Activated CD4-positive, alpha-beta T cell treated with anti-CD3 and anti-CD28 coated beads, Interleukin-2, amount 10 ng/mL, durations not matched to agents 24 days and 14 days (primary cell): Measurements from ENCODE around the gene TRDN. TPM values are rescaled to one million over a fixed set of nuclear protein-coding genes. Genes with fewer than 3 reads are reported as not detected.

Experiments
- DNase-seq: peaks from one replicate; pipeline ENCODE4 v3.0.0; 2022
- H3K27ac Mint-ChIP-seq: one replicate; pipeline ENCODE4 v1.8.0; 2022; ENCODE audit warnings: mild to moderate bottlenecking, mixed read lengths
- H3K27me3 Mint-ChIP-seq: one replicate; pipeline ENCODE4 v1.8.0; 2022; ENCODE audit warnings: mixed read lengths
- H3K36me3 Mint-ChIP-seq: one replicate; pipeline ENCODE4 v1.8.0; 2022; ENCODE audit warnings: low read depth, mild to moderate bottlenecking, mixed read lengths
- H3K4me1 Mint-ChIP-seq: one replicate; pipeline ENCODE4 v1.8.0; 2021; ENCODE audit warnings: mixed read lengths
- H3K4me3 Mint-ChIP-seq: one replicate; pipeline ENCODE4 v1.8.0; 2022; ENCODE audit warnings: mild to moderate bottlenecking, moderate library complexity, mixed read lengths
- H3K9me3 Mint-ChIP-seq: one replicate; pipeline ENCODE4 v1.8.0; 2021; ENCODE audit warnings: mixed read lengths
- intact Hi-C: fragments of 100-400 bp; cut with micrococcal nuclease; formaldehyde crosslinking; loops from one replicate; pipeline ENCODE4 v1.15.1; 2023
- total RNA-seq: library from RNA; stranded (reverse); gene quantifications from 2 replicates; pipeline ENCODE4 v1.2.3, GENCODE V29; 2022

Gene TRDN
- total RNA-seq, 1 donor from 2014 or later, result not detected

DNA sequence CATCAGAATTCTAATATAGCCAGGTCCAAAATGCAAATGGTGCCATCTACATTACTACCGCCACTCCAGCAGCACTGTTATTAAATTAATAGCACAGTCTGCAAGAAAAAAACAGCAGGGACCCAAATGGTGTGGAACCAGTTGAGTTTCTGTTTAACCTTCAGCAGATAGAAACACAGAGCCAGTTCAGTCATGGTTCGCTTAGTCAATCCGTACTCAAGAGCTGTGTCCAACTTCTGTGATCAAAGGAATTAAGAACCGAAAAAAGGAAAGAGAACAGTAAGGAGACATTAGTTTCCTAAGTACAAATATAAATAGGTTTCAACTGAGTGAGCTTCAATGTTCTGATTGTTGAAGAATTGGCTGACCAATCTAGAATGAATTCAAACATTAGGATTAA, 107.7 kb downstream of the TRDN start:
- intact Hi-C loops, result no loop called here
- Mint-ChIP-seq H3K4me1 (no peaks in the 10 kb centered on the region), H3K27ac (no peak overlapping the region), H3K36me3 (no peaks in the 10 kb centered on the region), H3K9me3 (no peaks in the 10 kb centered on the region), H3K4me3 (no peak overlapping the region), H3K27me3 (no peaks in the 10 kb centered on the region)
- no peak for DNase-seq

DNA sequence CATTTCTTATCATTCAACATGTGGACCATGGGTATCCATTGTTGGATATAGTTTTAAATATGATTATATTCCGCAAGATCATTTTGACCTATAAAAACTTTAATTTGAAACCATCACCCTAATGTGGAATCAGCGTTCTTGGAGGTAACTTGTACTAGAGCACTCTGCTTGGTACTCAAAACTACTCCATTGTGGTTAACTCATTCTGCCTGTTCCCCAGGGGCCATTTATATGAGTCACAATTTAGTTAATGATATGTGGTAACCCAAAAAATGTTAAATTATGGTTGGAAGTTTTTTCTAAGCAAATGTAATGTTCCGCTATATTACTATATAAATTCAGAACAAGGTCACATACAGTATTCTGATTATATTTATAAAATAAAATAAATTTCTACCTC, 109.3 kb downstream of the TRDN start:
- intact Hi-C loops, result no loop called here
- H3K4me3 Mint-ChIP-seq, result no peak overlapping the region

DNA sequence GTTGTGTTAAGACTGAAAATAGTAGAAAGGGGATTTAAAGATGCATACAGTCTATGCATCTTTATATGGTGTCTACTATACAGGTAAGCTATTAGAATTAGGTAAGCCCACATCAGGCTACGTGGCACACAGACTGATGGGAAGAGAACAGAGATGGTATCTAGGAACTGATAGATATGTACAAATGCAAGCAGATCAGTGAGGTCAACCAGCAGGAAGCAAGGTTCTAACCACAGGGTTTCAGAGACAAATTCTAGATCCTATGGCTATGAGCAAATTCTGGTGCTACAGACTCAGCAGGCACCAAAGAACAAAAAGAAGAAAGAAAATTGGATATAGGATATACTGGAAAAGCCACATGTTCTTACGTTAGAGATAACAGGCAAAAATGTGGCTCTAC, 110.6 kb downstream of the TRDN start:
- no peaks in the 10 kb centered on the region for H3K4me1 Mint-ChIP-seq
- intact Hi-C loops, result no loop called here
- H3K9me3 Mint-ChIP-seq, result no peaks in the 10 kb centered on the region
- no peaks in the 10 kb centered on the region for H3K36me3 Mint-ChIP-seq
- no peak for DNase-seq
- H3K27ac Mint-ChIP-seq, result no peak overlapping the region
- H3K4me3 Mint-ChIP-seq, result no peak overlapping the region
- no peaks in the 10 kb centered on the region for H3K27me3 Mint-ChIP-seq

More for the DNA sequence above, 109.3 kb downstream of the TRDN start:
- no peaks in the 10 kb centered on the region for H3K9me3 Mint-ChIP-seq
- no peak for DNase-seq
- no peaks in the 10 kb centered on the region for H3K27me3 Mint-ChIP-seq
- H3K4me1 Mint-ChIP-seq, result no peaks in the 10 kb centered on the region
- no peak overlapping the region for H3K27ac Mint-ChIP-seq
- H3K36me3 Mint-ChIP-seq, result no peaks in the 10 kb centered on the region

DNA sequence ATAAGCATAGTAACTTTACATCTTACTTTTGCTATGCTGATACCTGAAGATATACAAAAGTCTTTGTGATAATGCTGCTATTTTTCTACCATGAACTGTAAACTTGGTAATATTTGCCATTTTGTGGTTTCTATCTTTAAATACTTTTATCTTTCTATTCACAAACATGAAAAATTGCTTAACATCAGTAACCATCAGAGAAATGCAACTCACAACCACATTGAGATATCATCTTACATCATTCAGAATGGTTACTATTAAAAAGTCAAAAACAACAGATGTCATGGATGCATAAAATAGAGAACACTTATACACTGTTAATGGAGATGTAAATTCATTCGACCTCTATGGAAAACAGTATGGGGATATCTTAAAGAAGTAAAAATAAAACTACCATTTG, 112.0 kb downstream of the TRDN start:
- H3K9me3 Mint-ChIP-seq, result no peaks in the 10 kb centered on the region
- no peaks in the 10 kb centered on the region for H3K27me3 Mint-ChIP-seq
- H3K36me3 Mint-ChIP-seq, result no peaks in the 10 kb centered on the region
- H3K27ac Mint-ChIP-seq, result no peak overlapping the region
- no peaks in the 10 kb centered on the region for H3K4me1 Mint-ChIP-seq
- intact Hi-C loops, result no loop called here
- H3K4me3 Mint-ChIP-seq, result no peak overlapping the region
- DNase-seq, result no peak

DNA sequence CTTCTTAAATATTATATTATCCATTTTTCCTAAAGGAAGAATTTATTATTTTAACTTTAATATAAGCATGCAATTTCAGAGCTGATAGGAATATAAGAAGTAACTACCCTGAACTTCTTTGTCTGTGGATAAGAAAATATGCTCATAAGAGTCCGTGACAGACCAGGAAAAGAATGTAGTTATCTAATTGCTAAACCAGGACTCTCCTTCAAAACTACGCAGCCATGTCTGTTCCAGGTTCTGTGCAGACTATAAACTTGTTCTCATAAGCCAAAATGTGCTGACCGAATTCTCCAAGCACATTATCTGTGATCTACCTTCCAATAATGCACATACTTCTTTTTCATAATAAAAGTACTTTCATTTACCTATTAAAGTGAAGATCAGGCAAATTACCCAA, 116.5 kb downstream of the TRDN start:
- no peak for DNase-seq
- Mint-ChIP-seq H3K36me3 (no peaks in the 10 kb centered on the region), H3K27me3 (no peaks in the 10 kb centered on the region), H3K27ac (no peak overlapping the region), H3K9me3 (no peaks in the 10 kb centered on the region), H3K4me3 (no peak overlapping the region), H3K4me1 (no peaks in the 10 kb centered on the region)
- intact Hi-C loops, result no loop called here

DNA sequence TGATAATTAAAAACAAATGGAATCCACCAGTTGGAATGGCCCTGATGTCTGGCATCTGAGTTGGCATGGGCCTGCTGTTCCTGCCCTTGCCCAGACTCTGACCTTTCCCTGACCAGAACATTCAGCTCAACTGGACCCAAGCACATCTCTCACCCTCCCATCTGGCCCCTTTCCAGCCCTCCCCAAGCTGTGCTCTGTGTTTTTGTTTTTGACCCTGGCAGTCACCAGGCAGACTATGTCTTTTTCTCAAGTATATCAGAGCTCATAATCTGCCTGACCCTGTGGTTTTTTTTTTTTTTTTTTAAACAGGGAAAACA, 117.6 kb downstream of the TRDN start:
- Mint-ChIP-seq H3K36me3 (no peaks in the 10 kb centered on the region), H3K27ac (no peak overlapping the region), H3K9me3 (no peaks in the 10 kb centered on the region), H3K4me3 (no peak overlapping the region), H3K27me3 (no peaks in the 10 kb centered on the region), H3K4me1 (no peaks in the 10 kb centered on the region)
- intact Hi-C loops, result no loop called here
- DNase-seq, result no peak

DNA sequence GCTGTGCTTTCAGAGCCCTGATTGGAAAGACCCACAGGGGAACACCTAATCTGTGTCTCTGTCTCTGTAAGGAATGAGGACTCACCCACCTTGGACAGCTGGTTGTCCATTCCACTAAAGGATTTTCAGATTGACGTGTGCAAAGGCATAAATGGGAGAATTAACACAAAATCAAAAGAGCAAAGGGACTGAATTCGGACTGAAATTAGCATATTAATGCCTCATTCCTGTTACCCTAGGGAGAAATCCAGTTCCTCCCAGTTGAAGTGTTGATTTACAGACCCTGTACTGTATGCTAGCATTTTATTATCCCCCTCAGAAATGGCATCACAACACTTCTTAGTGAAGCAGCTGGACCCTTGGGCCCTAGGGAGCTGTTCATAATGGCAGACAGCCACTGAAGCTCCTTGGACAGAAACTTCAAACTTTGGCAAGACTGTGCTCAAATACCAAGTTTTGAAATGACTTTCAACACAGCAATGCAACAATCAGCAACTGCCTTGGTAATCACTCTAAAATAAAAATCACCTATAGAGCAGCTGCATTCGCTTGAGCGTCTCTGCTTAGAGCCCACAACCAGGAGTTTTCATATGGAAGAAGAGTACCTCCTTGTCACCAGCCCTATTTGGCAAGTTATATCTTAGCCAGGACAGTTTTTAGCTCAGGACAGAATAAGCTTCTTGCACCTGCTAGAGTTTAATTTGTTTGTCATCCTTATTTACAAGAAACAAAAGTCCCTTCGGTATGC, 118.1 kb downstream of the TRDN start:
- Mint-ChIP-seq H3K9me3 (no peaks in the 10 kb centered on the region), H3K4me1 (no peaks in the 10 kb centered on the region), H3K27me3 (no peaks in the 10 kb centered on the region), H3K36me3 (no peaks in the 10 kb centered on the region), H3K4me3 (no peak overlapping the region), H3K27ac (no peak overlapping the region)
- DNase-seq, result no peak
- intact Hi-C loops, result no loop called here

DNA sequence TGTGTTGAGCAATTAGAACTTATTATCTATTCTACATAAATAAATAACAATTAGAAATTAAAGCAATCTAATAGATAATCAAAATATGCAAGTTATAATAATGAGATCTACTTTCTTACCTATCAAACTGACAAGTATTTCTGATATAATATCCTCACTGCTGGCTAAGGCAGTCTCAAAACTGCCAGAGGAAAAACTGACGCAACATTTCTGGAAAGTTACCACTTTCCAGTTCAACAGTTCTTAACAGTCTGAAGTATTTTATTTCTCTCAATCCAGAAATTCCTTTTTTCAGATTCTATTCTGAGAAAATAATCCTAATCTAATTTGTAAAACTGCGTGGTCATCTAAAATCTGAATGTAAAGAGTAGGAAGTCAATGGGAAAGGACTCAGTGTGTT, 121.0 kb downstream of the TRDN start:
- no peaks in the 10 kb centered on the region for H3K9me3 Mint-ChIP-seq
- no peak overlapping the region for H3K27ac Mint-ChIP-seq
- no peaks in the 10 kb centered on the region for H3K27me3 Mint-ChIP-seq
- H3K4me3 Mint-ChIP-seq, result no peak overlapping the region
- no peaks in the 10 kb centered on the region for H3K36me3 Mint-ChIP-seq
- no peaks in the 10 kb centered on the region for H3K4me1 Mint-ChIP-seq
- intact Hi-C loops, result no loop called here
- no peak for DNase-seq

DNA sequence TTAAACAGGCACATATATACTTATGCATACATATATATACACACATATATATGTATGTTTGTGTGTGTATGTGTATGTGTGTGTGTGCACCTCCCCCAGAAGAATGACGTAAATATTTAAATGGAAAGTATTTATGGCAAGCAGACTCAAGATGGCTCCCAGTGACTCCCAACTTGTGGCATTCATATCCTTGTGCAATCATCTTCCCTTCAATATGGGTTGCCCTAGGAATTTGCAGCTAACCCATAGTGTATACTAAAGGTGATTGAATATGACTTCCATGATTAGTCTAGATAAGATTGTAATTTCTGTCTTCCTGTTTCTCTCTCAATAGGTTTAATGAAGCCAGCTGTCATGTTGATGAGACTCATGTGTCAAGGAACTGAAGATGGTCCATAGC, 127.6 kb downstream of the TRDN start:
- Mint-ChIP-seq H3K27me3 (no peaks in the 10 kb centered on the region), H3K4me1 (no peaks in the 10 kb centered on the region), H3K36me3 (no peaks in the 10 kb centered on the region), H3K27ac (no peak overlapping the region), H3K4me3 (no peak overlapping the region), H3K9me3 (no peaks in the 10 kb centered on the region)
- intact Hi-C loops, result no loop called here
- no peak for DNase-seq

DNA sequence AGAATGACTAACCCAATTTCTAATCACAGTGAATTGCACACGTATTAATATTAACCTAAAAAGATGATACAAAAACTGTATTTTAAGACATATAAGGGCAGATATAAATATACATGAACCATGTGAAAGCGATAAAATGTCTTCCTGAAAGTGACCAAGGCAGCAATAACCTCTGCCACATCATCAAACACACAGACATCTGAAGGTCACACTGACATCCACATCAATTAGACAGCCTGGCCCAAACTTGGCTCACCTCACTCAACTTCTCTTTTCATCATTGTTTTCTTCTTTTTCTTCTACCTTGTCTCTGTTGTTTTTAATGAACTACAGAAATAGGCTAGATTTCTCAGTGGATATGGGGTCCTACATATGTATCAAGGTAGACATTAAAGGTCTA, 128.5 kb downstream of the TRDN start:
- intact Hi-C loops, result no loop called here

DNA sequence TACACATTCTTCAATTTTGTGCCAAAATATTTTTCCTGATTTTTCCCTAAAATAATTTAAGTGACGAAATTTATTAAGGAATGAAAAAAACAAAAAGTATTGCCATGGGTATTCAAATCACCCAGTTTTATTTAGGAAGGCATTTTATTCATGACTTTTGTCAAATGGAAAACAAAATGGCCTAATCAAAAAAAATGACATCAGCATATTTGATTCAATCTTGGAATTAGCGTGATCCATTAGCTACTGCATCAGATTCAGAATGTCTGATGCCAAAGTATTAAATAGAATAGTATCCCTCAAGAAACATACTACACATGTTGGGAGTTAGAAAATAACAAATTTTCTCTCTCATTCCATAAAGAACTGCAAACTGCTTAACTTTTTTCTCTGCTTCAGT, 129.2 kb downstream of the TRDN start:
- H3K9me3 Mint-ChIP-seq, result no peaks in the 10 kb centered on the region
- DNase-seq, result no peak
- H3K36me3 Mint-ChIP-seq, result no peaks in the 10 kb centered on the region
- H3K4me3 Mint-ChIP-seq, result no peak overlapping the region
- no peaks in the 10 kb centered on the region for H3K27me3 Mint-ChIP-seq
- H3K4me1 Mint-ChIP-seq, result no peaks in the 10 kb centered on the region
- intact Hi-C loops, result no loop called here
- H3K27ac Mint-ChIP-seq, result no peak overlapping the region

More for the DNA sequence above, 128.5 kb downstream of the TRDN start:
- Mint-ChIP-seq H3K27me3 (no peaks in the 10 kb centered on the region), H3K9me3 (no peaks in the 10 kb centered on the region), H3K4me3 (no peak overlapping the region), H3K27ac (no peak overlapping the region), H3K4me1 (no peaks in the 10 kb centered on the region), H3K36me3 (no peaks in the 10 kb centered on the region)
- no peak for DNase-seq

DNA sequence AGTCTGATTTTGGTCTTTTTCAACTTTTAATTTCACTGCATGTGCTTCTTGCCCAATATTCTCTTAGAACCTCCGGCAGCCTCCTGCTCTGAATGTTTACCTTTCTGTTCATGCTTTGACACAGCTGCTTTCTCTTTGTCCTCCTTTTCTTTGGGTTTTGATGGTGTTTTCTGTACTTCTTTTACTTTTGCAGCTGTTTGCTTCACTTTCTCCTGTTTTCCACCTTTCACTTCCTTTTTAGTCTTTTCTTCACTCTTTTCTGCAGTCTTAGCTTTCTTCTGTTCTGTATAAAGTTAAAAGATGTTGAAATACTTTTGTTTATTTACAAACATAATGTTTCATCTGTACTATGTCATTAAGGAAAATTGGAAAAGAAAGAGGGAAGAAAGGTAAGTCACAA, 133.1 kb downstream of the TRDN start:
- intact Hi-C loops, result no loop called here
- Mint-ChIP-seq H3K27me3 (no peaks in the 10 kb centered on the region), H3K27ac (no peak overlapping the region), H3K36me3 (no peaks in the 10 kb centered on the region), H3K4me1 (no peaks in the 10 kb centered on the region), H3K4me3 (no peak overlapping the region), H3K9me3 (no peaks in the 10 kb centered on the region)
- DNase-seq, result no peak

DNA sequence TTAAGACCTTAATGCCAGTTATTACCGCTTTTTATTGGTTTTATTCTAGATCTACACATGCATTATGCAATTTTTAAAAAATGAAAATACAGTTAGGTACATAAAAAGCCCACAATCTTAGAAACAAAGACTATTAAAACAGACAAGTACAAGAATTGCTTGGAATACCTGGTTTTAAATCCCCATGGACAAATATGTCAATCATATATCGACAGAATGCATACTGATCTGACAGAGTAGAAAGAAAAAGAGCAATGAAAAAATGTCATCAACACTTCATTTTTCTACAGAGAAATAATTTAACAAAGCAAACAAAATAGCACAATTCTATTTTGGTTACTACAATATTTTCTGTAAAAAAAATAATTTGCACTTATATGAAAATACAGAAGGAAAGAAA, 139.7 kb downstream of the TRDN start:
- Mint-ChIP-seq H3K4me3 (no peak overlapping the region), H3K9me3 (no peaks in the 10 kb centered on the region)

DNA sequence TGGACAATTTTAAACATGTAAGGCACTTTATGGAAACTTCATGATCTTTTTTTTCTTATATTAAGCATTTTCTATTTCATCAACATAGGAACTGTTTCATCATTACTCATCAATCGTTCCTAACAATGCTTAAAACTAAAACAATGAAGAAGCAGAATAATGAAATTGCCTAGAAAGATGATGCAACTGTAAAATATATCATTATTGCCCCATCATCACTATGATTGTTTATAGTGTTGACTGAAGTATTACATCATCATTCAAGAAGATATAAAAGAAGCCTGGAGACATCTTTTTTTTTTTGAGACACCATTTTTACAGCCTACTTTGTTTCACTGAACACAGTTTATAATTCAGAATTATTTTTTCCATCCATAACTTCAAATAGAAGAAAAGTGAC, 147.2 kb downstream of the TRDN start:
- no peaks in the 10 kb centered on the region for H3K9me3 Mint-ChIP-seq
- no peak for DNase-seq
- intact Hi-C loops, result no loop called here
- H3K27ac Mint-ChIP-seq, result no peak overlapping the region
- no peaks in the 10 kb centered on the region for H3K36me3 Mint-ChIP-seq
- no peak overlapping the region for H3K4me3 Mint-ChIP-seq
- H3K4me1 Mint-ChIP-seq, result no peaks in the 10 kb centered on the region
- no peaks in the 10 kb centered on the region for H3K27me3 Mint-ChIP-seq

More for the DNA sequence above, 139.7 kb downstream of the TRDN start:
- no peak for DNase-seq
- intact Hi-C loops, result no loop called here
- H3K36me3 Mint-ChIP-seq, result no peaks in the 10 kb centered on the region
- H3K4me1 Mint-ChIP-seq, result no peaks in the 10 kb centered on the region
- no peak overlapping the region for H3K27ac Mint-ChIP-seq
- no peaks in the 10 kb centered on the region for H3K27me3 Mint-ChIP-seq

DNA sequence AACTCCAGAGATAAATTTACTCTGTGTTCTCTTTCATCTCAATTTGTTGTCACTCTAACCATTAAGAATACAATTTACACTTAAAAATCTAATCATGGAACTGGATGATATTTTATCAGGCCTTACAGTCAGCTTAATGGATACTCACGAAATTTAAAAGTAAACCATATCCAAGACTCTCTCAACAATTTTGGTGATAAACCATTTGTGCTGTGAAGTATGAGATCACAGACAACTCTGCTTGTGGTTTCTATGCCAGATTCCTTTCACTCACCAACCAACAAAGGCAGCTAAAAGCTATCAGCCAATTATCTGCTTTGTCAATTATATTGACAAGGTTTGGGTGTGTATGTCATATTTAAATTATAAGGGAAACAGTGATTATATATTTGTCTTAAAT, 155.8 kb downstream of the TRDN start:
- DNase-seq, result no peak
- no peaks in the 10 kb centered on the region for H3K36me3 Mint-ChIP-seq
- H3K27me3 Mint-ChIP-seq, result no peaks in the 10 kb centered on the region
- intact Hi-C loops, result no loop called here
- no peaks in the 10 kb centered on the region for H3K9me3 Mint-ChIP-seq
- no peak overlapping the region for H3K27ac Mint-ChIP-seq
- no peak overlapping the region for H3K4me3 Mint-ChIP-seq
- no peaks in the 10 kb centered on the region for H3K4me1 Mint-ChIP-seq
